OCI-LY7 (cell line): ENCODE data around the gene SYTL2.

Source experiments
- EZH2phosphoT487 ChIP-seq: fragments of 200-600 bp; sonication (generic); IDR thresholded peaks from 2 replicates; pipeline ENCODE4 v1.6.1; 2018; ENCODE audit warnings: low read depth, borderline replicate concordance, mild to moderate bottlenecking, mixed run types, antibody characterized with exemption, low read length, moderate library complexity, mixed read lengths
- TF ChIP-seq, protein P1 (sequence below): fragments of 200-600 bp; sonication (generic); conservative IDR thresholded peaks from 2 replicates; pipeline ENCODE4 v1.5.1; 2014; ENCODE audit warnings: mild to moderate bottlenecking, antibody characterized with exemption, low read length, moderate library complexity, mixed read lengths

DNA sequence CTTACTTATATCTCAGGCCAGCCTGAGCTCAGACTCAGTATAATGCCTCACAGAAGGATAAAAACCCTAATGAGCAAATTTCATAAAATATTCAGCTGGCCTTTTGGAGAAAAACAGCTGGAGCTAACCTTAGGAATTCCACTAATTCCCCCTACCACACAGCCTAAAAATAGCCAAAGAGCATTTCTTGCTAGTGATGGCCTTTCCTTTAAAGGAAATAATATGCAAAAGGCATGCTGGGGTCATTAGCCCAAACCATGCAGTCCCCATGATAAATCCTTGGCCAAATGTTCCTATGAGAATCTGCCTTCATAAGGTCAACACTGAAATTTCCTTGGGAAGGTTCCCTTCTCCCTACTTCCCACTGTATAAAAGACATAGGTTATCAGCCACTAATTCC is 38.2 kb downstream of the SYTL2 start:
- TF ChIP-seq, protein P1, sequence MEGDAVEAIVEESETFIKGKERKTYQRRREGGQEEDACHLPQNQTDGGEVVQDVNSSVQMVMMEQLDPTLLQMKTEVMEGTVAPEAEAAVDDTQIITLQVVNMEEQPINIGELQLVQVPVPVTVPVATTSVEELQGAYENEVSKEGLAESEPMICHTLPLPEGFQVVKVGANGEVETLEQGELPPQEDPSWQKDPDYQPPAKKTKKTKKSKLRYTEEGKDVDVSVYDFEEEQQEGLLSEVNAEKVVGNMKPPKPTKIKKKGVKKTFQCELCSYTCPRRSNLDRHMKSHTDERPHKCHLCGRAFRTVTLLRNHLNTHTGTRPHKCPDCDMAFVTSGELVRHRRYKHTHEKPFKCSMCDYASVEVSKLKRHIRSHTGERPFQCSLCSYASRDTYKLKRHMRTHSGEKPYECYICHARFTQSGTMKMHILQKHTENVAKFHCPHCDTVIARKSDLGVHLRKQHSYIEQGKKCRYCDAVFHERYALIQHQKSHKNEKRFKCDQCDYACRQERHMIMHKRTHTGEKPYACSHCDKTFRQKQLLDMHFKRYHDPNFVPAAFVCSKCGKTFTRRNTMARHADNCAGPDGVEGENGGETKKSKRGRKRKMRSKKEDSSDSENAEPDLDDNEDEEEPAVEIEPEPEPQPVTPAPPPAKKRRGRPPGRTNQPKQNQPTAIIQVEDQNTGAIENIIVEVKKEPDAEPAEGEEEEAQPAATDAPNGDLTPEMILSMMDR, result no peak
- TF ChIP-seq EZH2phosphoT487, result no peak
